ENCODE data around the gene RNF213.

RNF213 gene

DNA sequence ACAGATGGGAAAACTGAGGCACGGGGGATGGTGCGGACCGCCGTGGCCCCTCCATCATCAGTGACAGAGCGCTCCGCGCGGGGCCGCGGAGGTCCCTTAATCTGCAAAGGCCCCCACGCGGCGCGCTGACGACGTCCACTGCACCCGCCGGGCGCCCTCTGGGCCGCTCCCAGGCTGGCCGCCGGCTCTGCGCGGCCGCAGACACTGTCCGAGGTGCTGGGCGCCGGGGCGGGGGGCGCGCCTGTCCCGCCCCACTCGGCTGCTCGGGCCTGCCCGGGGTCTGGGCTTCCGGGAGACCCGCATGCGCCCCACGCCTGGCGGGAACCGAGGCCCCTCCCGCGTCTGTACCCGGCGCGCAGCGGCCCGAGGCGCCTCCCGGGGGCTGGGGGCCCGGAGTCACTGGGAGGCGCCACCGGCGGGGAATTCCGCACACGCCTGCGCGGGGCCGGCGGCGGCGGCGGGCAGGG lies 550 bp upstream of the RNF213 start:
- H3K27me3 ChIP-seq (ENCODE audit: insufficient read depth, poor library complexity, severe bottlenecking): no peaks in the 10 kb centered on the region
- no peak overlapping the region for H3K27ac ChIP-seq (replicated peaks)
- peak overlapping the region; percentile 41 for H3K4me3 ChIP-seq (replicated peaks; ENCODE audit: insufficient read depth, low read length)
- TF ChIP-seq, protein P1, sequence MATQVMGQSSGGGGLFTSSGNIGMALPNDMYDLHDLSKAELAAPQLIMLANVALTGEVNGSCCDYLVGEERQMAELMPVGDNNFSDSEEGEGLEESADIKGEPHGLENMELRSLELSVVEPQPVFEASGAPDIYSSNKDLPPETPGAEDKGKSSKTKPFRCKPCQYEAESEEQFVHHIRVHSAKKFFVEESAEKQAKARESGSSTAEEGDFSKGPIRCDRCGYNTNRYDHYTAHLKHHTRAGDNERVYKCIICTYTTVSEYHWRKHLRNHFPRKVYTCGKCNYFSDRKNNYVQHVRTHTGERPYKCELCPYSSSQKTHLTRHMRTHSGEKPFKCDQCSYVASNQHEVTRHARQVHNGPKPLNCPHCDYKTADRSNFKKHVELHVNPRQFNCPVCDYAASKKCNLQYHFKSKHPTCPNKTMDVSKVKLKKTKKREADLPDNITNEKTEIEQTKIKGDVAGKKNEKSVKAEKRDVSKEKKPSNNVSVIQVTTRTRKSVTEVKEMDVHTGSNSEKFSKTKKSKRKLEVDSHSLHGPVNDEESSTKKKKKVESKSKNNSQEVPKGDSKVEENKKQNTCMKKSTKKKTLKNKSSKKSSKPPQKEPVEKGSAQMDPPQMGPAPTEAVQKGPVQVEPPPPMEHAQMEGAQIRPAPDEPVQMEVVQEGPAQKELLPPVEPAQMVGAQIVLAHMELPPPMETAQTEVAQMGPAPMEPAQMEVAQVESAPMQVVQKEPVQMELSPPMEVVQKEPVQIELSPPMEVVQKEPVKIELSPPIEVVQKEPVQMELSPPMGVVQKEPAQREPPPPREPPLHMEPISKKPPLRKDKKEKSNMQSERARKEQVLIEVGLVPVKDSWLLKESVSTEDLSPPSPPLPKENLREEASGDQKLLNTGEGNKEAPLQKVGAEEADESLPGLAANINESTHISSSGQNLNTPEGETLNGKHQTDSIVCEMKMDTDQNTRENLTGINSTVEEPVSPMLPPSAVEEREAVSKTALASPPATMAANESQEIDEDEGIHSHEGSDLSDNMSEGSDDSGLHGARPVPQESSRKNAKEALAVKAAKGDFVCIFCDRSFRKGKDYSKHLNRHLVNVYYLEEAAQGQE (IDR thresholded peaks at IDR 0.05; ENCODE audit: insufficient replicate concordance, low read depth): peak; percentile 90
- TF ChIP-seq, protein P2, sequence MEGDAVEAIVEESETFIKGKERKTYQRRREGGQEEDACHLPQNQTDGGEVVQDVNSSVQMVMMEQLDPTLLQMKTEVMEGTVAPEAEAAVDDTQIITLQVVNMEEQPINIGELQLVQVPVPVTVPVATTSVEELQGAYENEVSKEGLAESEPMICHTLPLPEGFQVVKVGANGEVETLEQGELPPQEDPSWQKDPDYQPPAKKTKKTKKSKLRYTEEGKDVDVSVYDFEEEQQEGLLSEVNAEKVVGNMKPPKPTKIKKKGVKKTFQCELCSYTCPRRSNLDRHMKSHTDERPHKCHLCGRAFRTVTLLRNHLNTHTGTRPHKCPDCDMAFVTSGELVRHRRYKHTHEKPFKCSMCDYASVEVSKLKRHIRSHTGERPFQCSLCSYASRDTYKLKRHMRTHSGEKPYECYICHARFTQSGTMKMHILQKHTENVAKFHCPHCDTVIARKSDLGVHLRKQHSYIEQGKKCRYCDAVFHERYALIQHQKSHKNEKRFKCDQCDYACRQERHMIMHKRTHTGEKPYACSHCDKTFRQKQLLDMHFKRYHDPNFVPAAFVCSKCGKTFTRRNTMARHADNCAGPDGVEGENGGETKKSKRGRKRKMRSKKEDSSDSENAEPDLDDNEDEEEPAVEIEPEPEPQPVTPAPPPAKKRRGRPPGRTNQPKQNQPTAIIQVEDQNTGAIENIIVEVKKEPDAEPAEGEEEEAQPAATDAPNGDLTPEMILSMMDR (IDR thresholded peaks at IDR 0.05; ENCODE audit: insufficient read depth, low read length): no peak
- DNase-seq (ENCODE audit: low read depth in 1 of 2, low spot score in 1 of 2): peak; percentile 24 to 58

DNA sequence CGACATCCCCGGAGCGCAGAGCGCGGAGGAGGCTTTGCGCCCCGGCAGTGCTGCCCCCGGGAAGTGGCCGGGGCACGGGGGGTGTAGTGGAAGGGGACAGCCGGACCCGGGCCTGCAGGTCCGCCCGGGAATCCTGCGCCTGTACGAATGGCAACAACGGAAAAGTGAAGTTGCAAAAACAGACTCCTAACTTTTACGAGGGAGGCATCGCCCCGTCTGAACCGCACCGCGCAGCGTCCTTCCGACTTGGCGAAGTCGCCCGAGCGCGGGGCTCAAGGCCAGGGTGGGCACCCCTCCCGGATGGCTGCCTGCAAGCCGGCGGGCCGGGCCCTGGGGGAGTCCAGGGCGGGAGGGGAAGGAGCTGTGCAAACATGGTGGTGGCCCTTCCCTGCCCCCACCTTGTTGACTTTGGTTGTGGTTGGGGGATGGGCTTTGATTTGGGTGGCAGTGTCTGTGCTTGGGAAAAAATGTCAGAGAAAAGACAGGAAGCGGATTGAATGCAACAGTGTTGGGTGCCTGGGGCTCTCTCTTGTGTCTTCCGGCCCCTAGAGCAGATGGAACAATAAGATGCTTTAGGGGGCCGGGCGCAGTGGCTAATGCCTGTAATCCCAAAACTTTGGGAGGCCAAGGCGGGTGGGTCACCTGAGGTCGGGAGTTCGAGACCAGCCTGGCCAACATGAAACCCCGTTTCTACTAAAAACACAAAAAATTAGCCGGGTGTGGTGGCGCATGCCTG lies 675 bp downstream of the RNF213 start:
- TF ChIP-seq POLR2AphosphoS5 (IDR thresholded peaks at IDR 0.05; ENCODE audit: low read depth) (no peak), GABPA (IDR thresholded peaks at IDR 0.05; ENCODE audit: low read depth) (no peak), SPI1 (IDR thresholded peaks at IDR 0.05; ENCODE audit: borderline replicate concordance, low read depth) (no peak)
- TF ChIP-seq, protein P1 (IDR thresholded peaks at IDR 0.05; ENCODE audit: insufficient replicate concordance, low read depth): no peak
- TF ChIP-seq, protein P2 (IDR thresholded peaks at IDR 0.05; ENCODE audit: insufficient read depth, low read length): no peak
- DNase-seq (ENCODE audit: low read depth in 1 of 2, low spot score in 1 of 2): peak in 1 of 2 experiments; percentile 42
- peak overlapping the region; percentile 62 for H3K27ac ChIP-seq (replicated peaks)
- H3K27me3 ChIP-seq (ENCODE audit: insufficient read depth, poor library complexity, severe bottlenecking): no peaks in the 10 kb centered on the region
- H3K4me3 ChIP-seq (replicated peaks; ENCODE audit: insufficient read depth, low read length): peak overlapping the region; percentile 89

DNA sequence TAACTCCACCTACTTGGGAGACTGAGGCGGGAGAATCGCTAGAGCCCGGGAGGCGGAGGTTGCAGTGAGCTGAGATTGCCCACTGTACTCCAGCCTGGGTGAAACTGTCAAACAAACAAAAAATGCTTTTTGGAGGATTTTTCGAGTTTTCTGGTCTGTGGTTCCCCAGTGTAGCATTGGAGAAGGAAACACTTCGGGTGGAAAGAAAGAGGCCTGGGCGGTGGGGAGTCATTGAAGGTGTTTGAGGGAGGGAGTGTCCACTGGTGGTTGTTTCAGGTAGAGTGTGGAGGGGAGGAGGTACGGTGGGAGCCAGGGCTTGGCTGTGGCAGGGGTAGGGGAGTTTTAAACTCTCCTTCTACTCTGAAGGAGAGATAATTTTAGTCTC lies 1.2 kb downstream of the RNF213 start:
- H3K4me3 ChIP-seq (replicated peaks; ENCODE audit: insufficient read depth, low read length): peak overlapping the region; percentile 89
- DNase-seq (ENCODE audit: low read depth in 1 of 2, low spot score in 1 of 2): no peak
- no peak for TF ChIP-seq SPI1 (IDR thresholded peaks at IDR 0.05; ENCODE audit: borderline replicate concordance, low read depth)
- no peak for TF ChIP-seq GABPA (IDR thresholded peaks at IDR 0.05; ENCODE audit: low read depth)
- TF ChIP-seq, protein P2 (IDR thresholded peaks at IDR 0.05; ENCODE audit: insufficient read depth, low read length): no peak
- TF ChIP-seq POLR2AphosphoS5 (IDR thresholded peaks at IDR 0.05; ENCODE audit: low read depth): no peak
- TF ChIP-seq, protein P1 (IDR thresholded peaks at IDR 0.05; ENCODE audit: insufficient replicate concordance, low read depth): no peak
- no peak overlapping the region for H3K27ac ChIP-seq (replicated peaks)
- H3K27me3 ChIP-seq (ENCODE audit: insufficient read depth, poor library complexity, severe bottlenecking): no peaks in the 10 kb centered on the region
